ENCODE measurements around the gene NUP35. TPM values are rescaled to one million over a fixed set of nuclear protein-coding genes. Genes with fewer than 3 reads are reported as not detected.

Gene NUP35
- total and polyA plus RNA-seq, 2 of the 8 experiments (the other 6 are each of a cell fraction or from before 2014, with no cell fraction given), result 30.7 to 48.7 TPM

DNA sequence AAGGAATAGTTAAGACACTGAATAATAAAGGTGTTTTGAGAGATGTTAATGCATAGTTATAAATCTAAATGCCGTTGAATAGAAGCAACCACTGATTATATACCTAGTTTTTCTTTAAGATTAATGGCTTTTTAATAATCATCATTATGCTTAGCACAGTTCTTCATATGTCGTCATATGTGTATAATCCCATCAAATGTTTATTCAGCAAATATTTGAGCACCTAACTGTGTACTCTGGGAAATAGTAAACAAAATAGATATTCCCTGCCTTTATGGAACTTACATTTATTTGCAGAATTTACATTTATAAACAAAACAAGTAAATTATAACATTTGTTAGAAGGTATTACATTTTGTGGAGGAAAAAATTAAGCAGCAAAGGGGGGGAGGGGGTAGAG, 9.8 kb downstream of the NUP35 start (continued):
- TF ChIP-seq ZNF274 (IDR thresholded peaks at IDR 0.05; ENCODE audit: borderline replicate concordance, extremely low read depth, low read length) (no peak), POLR2AphosphoS5 (IDR thresholded peaks at IDR 0.05; ENCODE audit: low read depth, low read length) (no peak), SP2 (IDR thresholded peaks at IDR 0.05; ENCODE audit: low read length) (no peak), CEBPB (IDR thresholded peaks at IDR 0.05; ENCODE audit: low read depth, low read length) (no peak)
- TF ChIP-seq, protein P1, sequence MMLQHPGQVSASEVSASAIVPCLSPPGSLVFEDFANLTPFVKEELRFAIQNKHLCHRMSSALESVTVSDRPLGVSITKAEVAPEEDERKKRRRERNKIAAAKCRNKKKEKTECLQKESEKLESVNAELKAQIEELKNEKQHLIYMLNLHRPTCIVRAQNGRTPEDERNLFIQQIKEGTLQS (IDR thresholded peaks at IDR 0.05; ENCODE audit: insufficient read depth, low read depth, low read length), result no peak

All from H1 (cell line).